Nephron (organoid): Measurements from ENCODE around the gene RSAD1.

Source experiments
- H3K27ac Mint-ChIP-seq, 3 experiments: 2 replicates each; pipeline ENCODE4 v1.8.0; 2020; ENCODE audit warnings: mixed read lengths in 3 of 3, mild to moderate bottlenecking in 2 of 3, moderate library complexity in 1 of 3
- H3K27me3 Mint-ChIP-seq: 2 replicates; pipeline ENCODE4 v1.8.0; 2021; ENCODE audit warnings: low read depth, mild to moderate bottlenecking, moderate library complexity, mixed read lengths
- H3K36me3 Mint-ChIP-seq: 2 replicates; pipeline ENCODE4 v1.8.0; 2020; ENCODE audit warnings: low read depth, mixed read lengths
- H3K4me1 Mint-ChIP-seq: 2 replicates; pipeline ENCODE4 v1.8.0; 2020; ENCODE audit warnings: mixed read lengths
- H3K4me3 Mint-ChIP-seq, 3 experiments: 2 replicates each; pipeline ENCODE4 v1.8.0; 2020; ENCODE audit warnings: mild to moderate bottlenecking in 3 of 3, mixed read lengths in 3 of 3, moderate library complexity in 2 of 3
- H3K9me3 Mint-ChIP-seq: 2 replicates; pipeline ENCODE4 v1.8.0; 2020; ENCODE audit warnings: mixed read lengths
- TF ChIP-seq, protein P1 (sequence below), 3 experiments: fragments of 200-600 bp; sonication (generic); IDR thresholded peaks; one replicate each; pipeline ENCODE4 v1.5.0; 2021; ENCODE audit warnings: antibody characterized with exemption in 3 of 3; ENCODE audit not compliant: unreplicated experiment in 3 of 3

Gene RSAD1

GRCh38 chr17:50501054-50501453 is 22.4 kb downstream of the RSAD1 start:
- Mint-ChIP-seq H3K4me3 (no peak overlapping the region), H3K4me1 (peaks cover 12% of the 10 kb centered on the region), H3K27ac (no peak overlapping the region), H3K27me3 (peaks cover 12% of the 10 kb centered on the region), H3K36me3 (no peaks in the 10 kb centered on the region), H3K9me3 (no peaks in the 10 kb centered on the region)
- TF ChIP-seq, protein P1, sequence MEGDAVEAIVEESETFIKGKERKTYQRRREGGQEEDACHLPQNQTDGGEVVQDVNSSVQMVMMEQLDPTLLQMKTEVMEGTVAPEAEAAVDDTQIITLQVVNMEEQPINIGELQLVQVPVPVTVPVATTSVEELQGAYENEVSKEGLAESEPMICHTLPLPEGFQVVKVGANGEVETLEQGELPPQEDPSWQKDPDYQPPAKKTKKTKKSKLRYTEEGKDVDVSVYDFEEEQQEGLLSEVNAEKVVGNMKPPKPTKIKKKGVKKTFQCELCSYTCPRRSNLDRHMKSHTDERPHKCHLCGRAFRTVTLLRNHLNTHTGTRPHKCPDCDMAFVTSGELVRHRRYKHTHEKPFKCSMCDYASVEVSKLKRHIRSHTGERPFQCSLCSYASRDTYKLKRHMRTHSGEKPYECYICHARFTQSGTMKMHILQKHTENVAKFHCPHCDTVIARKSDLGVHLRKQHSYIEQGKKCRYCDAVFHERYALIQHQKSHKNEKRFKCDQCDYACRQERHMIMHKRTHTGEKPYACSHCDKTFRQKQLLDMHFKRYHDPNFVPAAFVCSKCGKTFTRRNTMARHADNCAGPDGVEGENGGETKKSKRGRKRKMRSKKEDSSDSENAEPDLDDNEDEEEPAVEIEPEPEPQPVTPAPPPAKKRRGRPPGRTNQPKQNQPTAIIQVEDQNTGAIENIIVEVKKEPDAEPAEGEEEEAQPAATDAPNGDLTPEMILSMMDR (IDR thresholded peaks at IDR 0.05; ENCODE audit: unreplicated experiment in 3 of 3): peak; percentile 36 to 55 (median 43)

DNA sequence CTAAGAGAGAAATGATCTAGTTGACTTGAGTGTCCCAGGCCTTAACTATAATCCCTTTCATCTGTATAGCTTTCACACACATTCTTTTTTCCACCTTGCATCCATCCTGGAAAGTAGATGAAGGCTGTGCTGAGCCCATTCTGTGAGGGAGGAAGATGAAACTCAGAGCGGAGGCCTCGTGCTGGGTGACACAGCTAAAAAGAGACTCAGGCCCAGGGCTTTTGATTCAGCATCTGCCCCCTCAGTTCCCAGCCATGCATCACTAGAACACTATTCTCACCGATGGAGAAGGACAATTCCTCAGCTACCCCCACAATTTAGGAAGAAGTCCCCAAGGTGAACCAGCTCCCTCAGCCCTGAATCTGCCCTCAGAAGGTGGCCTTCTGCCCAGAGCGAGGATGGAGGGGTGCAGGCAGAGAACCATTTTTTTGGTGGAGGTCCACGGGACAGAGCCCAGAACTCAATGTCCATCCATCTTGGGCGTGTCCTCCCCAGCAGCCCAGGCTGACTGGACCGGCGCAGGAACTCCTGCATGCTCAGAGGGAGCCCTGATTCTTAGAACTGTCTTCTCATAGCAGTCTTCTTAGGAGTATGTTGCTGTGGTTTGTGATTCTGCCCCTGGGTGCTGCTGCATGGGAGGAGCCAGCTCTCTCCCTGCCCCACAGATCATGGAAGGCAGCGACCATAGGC is 23.8 kb downstream of the RSAD1 start:
- Mint-ChIP-seq H3K4me1 (peaks cover 13% of the 10 kb centered on the region), H3K4me3 (no peak overlapping the region), H3K27ac (peak overlapping the region; percentile 30 to 79 (median 31)), H3K9me3 (no peaks in the 10 kb centered on the region), H3K27me3 (peaks cover 9% of the 10 kb centered on the region), H3K36me3 (no peaks in the 10 kb centered on the region)
- TF ChIP-seq, protein P1 (IDR thresholded peaks at IDR 0.05; ENCODE audit: unreplicated experiment in 3 of 3): no peak

DNA sequence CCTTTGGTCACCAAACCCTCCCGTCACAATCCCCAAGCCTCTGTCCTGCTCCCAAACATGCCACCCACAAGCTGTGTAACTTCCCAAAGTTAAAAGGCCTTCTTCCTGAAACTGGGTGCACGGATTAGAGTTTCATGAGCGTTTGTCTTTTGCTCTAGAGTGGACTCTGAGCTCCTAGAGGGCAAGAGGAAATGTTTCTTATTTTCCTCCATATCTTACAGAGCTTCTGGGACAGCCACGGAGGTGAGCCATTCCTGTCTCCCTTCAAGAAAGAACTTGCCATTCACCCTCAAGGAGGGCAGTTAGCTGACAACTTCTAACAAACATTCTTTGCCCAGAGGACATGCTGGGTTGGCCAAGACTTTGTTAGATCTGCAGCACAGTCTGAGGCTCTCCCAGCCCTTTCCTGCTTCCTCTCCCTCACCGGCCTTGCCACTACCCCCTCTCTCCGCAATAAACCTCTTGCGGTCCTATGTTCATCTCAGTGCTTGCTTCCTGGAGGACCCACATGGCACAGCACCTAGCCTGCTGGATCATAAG is 27.0 kb downstream of the RSAD1 start:
- Mint-ChIP-seq H3K36me3 (no peaks in the 10 kb centered on the region), H3K9me3 (no peaks in the 10 kb centered on the region), H3K27ac (no peak overlapping the region), H3K4me1 (peaks cover 29% of the 10 kb centered on the region), H3K4me3 (peak overlapping the region in 2 of 3 experiments; percentile 20 to 24), H3K27me3 (peaks cover 13% of the 10 kb centered on the region)
- TF ChIP-seq, protein P1 (IDR thresholded peaks at IDR 0.05; ENCODE audit: unreplicated experiment in 3 of 3): no peak

DNA sequence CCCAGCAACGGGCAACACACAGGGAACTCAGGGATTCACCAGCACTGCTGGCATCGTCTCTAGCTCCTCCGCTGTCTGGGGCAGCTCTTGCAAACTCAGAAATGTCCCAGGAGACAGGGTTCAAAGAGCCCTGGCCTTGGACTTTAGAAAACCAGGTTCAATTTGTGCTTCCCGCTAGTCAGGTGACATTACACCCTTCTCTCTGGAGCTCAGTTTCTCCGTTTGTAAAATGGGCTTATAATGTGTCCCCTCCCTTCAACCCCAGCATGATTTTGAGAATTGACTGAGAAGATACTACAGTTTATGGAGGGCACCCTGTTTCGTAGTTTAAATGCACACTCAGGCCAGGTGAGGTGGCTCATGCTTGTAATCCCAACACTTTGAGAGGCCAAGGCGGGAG is 27.6 kb downstream of the RSAD1 start:
- Mint-ChIP-seq H3K4me1 (peaks cover 35% of the 10 kb centered on the region), H3K4me3 (peak overlapping the region in 2 of 3 experiments; percentile 57 to 73)

GRCh38 chr17:50507871-50508572 is 29.4 kb downstream of the RSAD1 start, which contains the start of gene MYCBPAP:
MYCBPAP (plus strand) TSS chr17:50508439; CDS start chr17:50508675, 236 bp downstream.
- H3K27me3 Mint-ChIP-seq: peaks cover 10% of the 10 kb centered on the region
- H3K27ac Mint-ChIP-seq: peak within 1 kb of the TSS; percentile 90 to 96 (median 92)
- no peaks in the 10 kb centered on the region for H3K9me3 Mint-ChIP-seq
- TF ChIP-seq, protein P1 (IDR thresholded peaks at IDR 0.05; ENCODE audit: unreplicated experiment in 3 of 3): peak in 1 of 3 experiments; percentile 15
- H3K4me3 Mint-ChIP-seq: peak within 1 kb of the TSS; percentile 86 to 91 (median 89)
- H3K4me1 Mint-ChIP-seq: peaks cover 34% of the 10 kb centered on the region
- no peaks in the 10 kb centered on the region for H3K36me3 Mint-ChIP-seq

More for the DNA sequence above, 27.6 kb downstream of the RSAD1 start:
- H3K9me3 Mint-ChIP-seq: no peaks in the 10 kb centered on the region
- H3K27me3 Mint-ChIP-seq: peaks cover 13% of the 10 kb centered on the region
- TF ChIP-seq, protein P1 (IDR thresholded peaks at IDR 0.05; ENCODE audit: unreplicated experiment in 3 of 3): no peak
- no peak overlapping the region for H3K27ac Mint-ChIP-seq
- H3K36me3 Mint-ChIP-seq: no peaks in the 10 kb centered on the region
